K562 (cell line): ENCODE measurements around the gene ETHE1. TPM values are rescaled to one million over a fixed set of nuclear protein-coding genes. Genes with fewer than 3 reads are reported as not detected.

Source experiments
- ATAC-seq: fragments of 200-7000 bp; cut with Tn5 transposase; 3 replicates; pipeline ENCODE4 v1.9.1; 2020; ENCODE audit warnings: moderate library complexity
- BruUV-seq: library from RNA; stranded (reverse); fragments of 400-500 nt; replicated peaks from 2 replicates; lab custom pipeline; 2021; lab: Mats Ljungman, UMichigan
- CTCF ChIA-PET: fragments of 300-600 bp; formaldehyde crosslinking; extraction: SDS; loops from one replicate; lab custom pipeline; 2021; ENCODE audit warnings: low intra/inter-chr PET ratio; lab: Yijun Ruan, JAX
- POLR2A ChIA-PET: fragments of 300-600, 350-650 bp; sonication (Branson Sonifier 250); formaldehyde crosslinking; extraction: SDS; loops from one replicate; lab custom pipeline; 2021; ENCODE audit warnings: antibody characterized with exemption, inconsistent platforms; lab: Yijun Ruan, JAX
- DNase-seq, 4 experiments: peaks; one replicate each; pipeline versions ENCODE4 v3.0.0 to v3.0.0-alpha.2; 2011 to 2018; ENCODE audit warnings: low spot score in 3 of 4, mixed read lengths in 3 of 4; ENCODE audit errors: extremely low read depth in 1 of 4
- FAIRE-seq: peaks from 2 replicates; lab custom pipeline; 2011; peaks lifted over from hg19 to GRCh38; lab: Jason Lieb, UNC
- H2AFZ ChIP-seq: 2 replicates; pipeline ENCODE4 v1.6.0; 2011; ENCODE audit warnings: low read depth, low read length, control low read depth, inconsistent platforms
- H3K27ac ChIP-seq: fragments of 200-600 bp; 3 replicates; pipeline ENCODE4 v1.8.0; 2011; ENCODE audit warnings: low read depth, mild to moderate bottlenecking, control low read depth, inconsistent platforms, low read length, moderate library complexity, mixed read lengths; ENCODE audit errors: extremely low read depth
- H3K27me3 ChIP-seq, 2 experiments: fragments of 300-600 bp in 1 of 2; 2 replicates in 1 of 2; 3 replicates in 1 of 2; pipeline versions ENCODE4 v1.6.0 to v1.8.0; 2011; ENCODE audit warnings: inconsistent platforms in 2 of 2, low read length in 2 of 2, mild to moderate bottlenecking in 1 of 2, mixed read lengths in 1 of 2, moderate library complexity in 1 of 2; ENCODE audit not compliant: control insufficient read depth in 2 of 2, insufficient read depth in 2 of 2
- H3K36me3 ChIP-seq: fragments of 300-600 bp; 3 replicates; pipeline ENCODE4 v1.8.0; 2011; ENCODE audit warnings: mild to moderate bottlenecking, low read length, inconsistent platforms; ENCODE audit not compliant: control insufficient read depth, insufficient read depth
- H3K4me1 ChIP-seq, 2 experiments: fragments of 200-600 bp in 1 of 2; replicated peaks in 1 of 2; 2 replicates in 1 of 2; 3 replicates in 1 of 2; pipeline versions ENCODE4 v1.5.1 to v1.8.0; 2011; ENCODE audit warnings: inconsistent platforms in 2 of 2, low read length in 2 of 2, mild to moderate bottlenecking in 1 of 2, mixed read lengths in 1 of 2, moderate library complexity in 1 of 2; ENCODE audit not compliant: control insufficient read depth in 2 of 2, insufficient read depth in 2 of 2
- H3K4me2 ChIP-seq: 2 replicates; pipeline ENCODE4 v1.6.1; 2011; ENCODE audit warnings: low read length, control low read depth, inconsistent platforms, mixed read lengths; ENCODE audit not compliant: insufficient read depth
- H3K4me3 ChIP-seq: fragments of 200-600 bp; sonication (generic), shearing (Covaris generic); 2 replicates; pipeline ENCODE4 v1.5.1; 2016; ENCODE audit warnings: control low read depth, inconsistent platforms
- H3K79me2 ChIP-seq: fragments of 200-600 bp; 3 replicates; pipeline ENCODE4 v1.8.0; 2011; ENCODE audit warnings: low read length, inconsistent platforms; ENCODE audit not compliant: control insufficient read depth, insufficient read depth
- H3K9ac ChIP-seq, 2 experiments: 2 replicates each; pipeline versions ENCODE4 v1.6.0 to v1.6.1; 2011; ENCODE audit warnings: low read depth in 2 of 2, low read length in 2 of 2, control low read depth in 1 of 2, inconsistent platforms in 1 of 2, mild to moderate bottlenecking in 1 of 2, mixed read lengths in 1 of 2; ENCODE audit not compliant: insufficient read depth in 1 of 2
- H3K9me1 ChIP-seq: one replicate; pipeline ENCODE4 v1.6.0; 2011; ENCODE audit warnings: inconsistent platforms, mild to moderate bottlenecking, low read length, moderate library complexity; ENCODE audit not compliant: control insufficient read depth, insufficient read depth
- H3K9me3 ChIP-seq: replicated peaks from 2 replicates; pipeline ENCODE4 v1.5.1; 2011; ENCODE audit warnings: low read depth, low read length, inconsistent platforms; ENCODE audit not compliant: control insufficient read depth, insufficient read depth
- H4K20me1 ChIP-seq: replicated peaks from 2 replicates; pipeline ENCODE4 v1.6.1; 2011; ENCODE audit warnings: low read length, inconsistent platforms, mixed read lengths; ENCODE audit not compliant: control insufficient read depth, insufficient read depth
- CREB1 ChIP-seq, 2 experiments: sonication (generic) in 1 of 2; formaldehyde crosslinking in 1 of 2; IDR thresholded peaks; 2 replicates each; pipeline versions ENCODE4 v1.6.1 to v1.8.0; 2012 to 2022; ENCODE audit warnings: inconsistent platforms in 1 of 2, mild to moderate bottlenecking in 1 of 2, missing genetic modification reagents in 1 of 2, moderate library complexity in 1 of 2
- HDAC8 ChIP-seq: fragments of 450-650 bp; IDR thresholded peaks from 2 replicates; pipeline ENCODE4 v1.6.1; 2016; ENCODE audit warnings: mild to moderate bottlenecking, missing genetic modification characterization, moderate library complexity, missing compliant biosample characterization
- NEUROD1 ChIP-seq: fragments of 150-350 bp; IDR thresholded peaks from 2 replicates; pipeline ENCODE4 v1.6.1; 2014; ENCODE audit warnings: borderline replicate concordance, low read length, low read depth; ENCODE audit not compliant: partially characterized antibody
- RBM34 ChIP-seq: fragments of 200-400 bp; formaldehyde crosslinking; IDR thresholded peaks from 2 replicates; pipeline ENCODE4 v1.6.1; 2018; ENCODE audit warnings: low read length, borderline replicate concordance; ENCODE audit not compliant: insufficient read depth
- SMARCE1 ChIP-seq: fragments of 450-650 bp; IDR thresholded peaks from 2 replicates; pipeline ENCODE4 v1.7.1; 2016; ENCODE audit warnings: mild to moderate bottlenecking
- ZKSCAN8 ChIP-seq: fragments of 200-800 bp; sonication (Bioruptor generic); IDR thresholded peaks from 2 replicates; pipeline ENCODE4 v1.6.1; 2016; ENCODE audit warnings: missing genetic modification characterization, missing compliant biosample characterization
- ZNF3 ChIP-seq: fragments of 250-450 bp; sonication (Bioruptor Pico); IDR thresholded peaks from 2 replicates; pipeline ENCODE4 v1.5.0; 2021; ENCODE audit warnings: mild to moderate bottlenecking, moderate library complexity
- ZNF583 ChIP-seq: fragments of 250-450 bp; sonication (Bioruptor Pico); IDR thresholded peaks from 2 replicates; pipeline ENCODE4 v1.4.0; 2020
- ZNF75A ChIP-seq: fragments of 450-650 bp; formaldehyde crosslinking; IDR thresholded peaks from 2 replicates; pipeline ENCODE4 v1.4.0; 2020; ENCODE audit warnings: mild to moderate bottlenecking
- ZNF780A ChIP-seq: fragments of 250-450 bp; sonication (Bioruptor Pico); IDR thresholded peaks from 2 replicates; pipeline ENCODE4 v1.5.0; 2021; ENCODE audit warnings: mild to moderate bottlenecking
- WGBS: fragments of 100-300 bp; shearing (Covaris generic); methylation state at CpG from one replicate; pipeline ENCODE4 v1.1.6; 2016; ENCODE audit warnings: low coverage, mixed read lengths; ENCODE audit not compliant: insufficient coverage; ENCODE audit errors: missing lambda C conversion rate; 5-methylcytosine and 5-hydroxymethylcytosine counted together
- in situ Hi-C: fragments of 300-500 bp; cut with MboI; formaldehyde crosslinking; loops from 4 replicates; pipeline ENCODE4 v1.15.0; 2018; ENCODE audit warnings: inconsistent platforms, mixed read lengths
- intact Hi-C: fragments of 100-400 bp; cut with micrococcal nuclease; formaldehyde crosslinking; loops from 2 replicates; pipeline ENCODE4 v1.14.2; 2022
- polyA plus RNA-seq, 8 experiments: library from polyadenylated mRNA; depleted of rRNA in 4 of 8; stranded (reverse) in 5 of 8; unstranded in 3 of 8; fragments of >200 nt; fragmentation: Nextera tagmentation in 2 of 8; fragmentation: Illumina TruSeq in 1 of 8; extraction: Ambion mirVana in 2 of 8; extraction: Trizol in 1 of 8; gene quantifications; 2 replicates each; pipeline versions ENCODE4 v1.2.1 to v1.2.3, GENCODE V29; 2011 to 2014; ENCODE audit warnings: inconsistent platforms in 1 of 8, missing spikeins in 1 of 8
- total RNA-seq, 7 experiments: library from RNA; depleted of rRNA in 6 of 7; stranded (reverse); fragments of >200 nt in 6 of 7; fragmentation: Illumina TruSeq in 2 of 7; extraction: Trizol in 2 of 7; gene quantifications; 2 replicates each; pipeline versions ENCODE4 v1.2.1 to v1.2.3, GENCODE V29; 2011 to 2021; ENCODE audit warnings: low replicate concordance in 1 of 7
- TF ChIP-seq, protein P1 (sequence below): fragments of 250-450 bp; sonication (Bioruptor Pico); IDR thresholded peaks from 2 replicates; pipeline ENCODE4 v1.8.0; 2021; ENCODE audit warnings: mild to moderate bottlenecking, moderate library complexity
- TF ChIP-seq, protein P2 (sequence below), 2 experiments: fragments of 450-650 bp; conservative IDR thresholded peaks; 2 replicates each; pipeline ENCODE4 v1.6.1; 2017; ENCODE audit warnings: mild to moderate bottlenecking in 2 of 2, moderate library complexity in 2 of 2
- TF ChIP-seq, protein P3 (sequence below): fragments of 450-650 bp; IDR thresholded peaks from 2 replicates; pipeline ENCODE4 v1.6.1; 2018; ENCODE audit not compliant: partially characterized antibody

ETHE1 gene
- total and polyA plus RNA-seq, 9 of the 15 experiments (the other 6 are each of a cell fraction or from before 2014, with no cell fraction given) = 2.9 to 21.0 (median 10.2) TPM

DNA sequence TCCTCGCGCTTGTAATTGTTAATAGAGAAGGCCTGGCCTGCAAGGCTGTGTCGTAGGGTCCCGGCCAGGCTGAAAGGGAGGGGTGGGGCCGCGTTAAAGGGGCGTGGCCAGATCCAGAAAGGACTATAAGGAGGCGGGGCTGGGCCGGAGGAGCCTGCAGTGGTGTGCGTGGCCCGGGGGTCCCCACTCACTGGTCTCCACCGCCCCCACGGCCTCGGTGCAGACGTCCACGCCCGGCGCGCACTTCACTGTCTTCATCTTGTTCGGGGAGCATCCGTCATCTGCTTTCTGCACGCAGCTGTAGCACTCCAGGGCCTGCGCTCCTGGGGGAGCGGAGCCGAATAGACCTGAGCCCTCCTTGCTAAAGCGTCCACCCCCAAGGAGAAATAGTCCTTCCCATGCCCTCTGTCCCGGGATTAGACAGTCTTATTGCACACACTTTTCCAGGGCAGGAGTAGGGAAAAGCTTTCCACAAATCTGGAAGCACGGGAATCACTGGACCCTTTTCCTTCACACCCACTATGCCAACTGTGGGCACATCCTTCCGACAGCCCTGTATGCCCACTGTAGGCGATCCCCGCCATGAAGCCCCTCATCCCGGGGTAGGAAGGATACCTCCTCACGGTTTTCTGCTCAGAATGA lies 62.7 kb downstream of the ETHE1 start:
- Histone ChIP-seq H3K27ac (no peak overlapping the region), H3K4me2 (peak overlapping the region; percentile 94), H2AFZ (peak overlapping the region; percentile 98), H3K9me1 (no peaks in the 10 kb centered on the region), H3K4me1 (peaks cover 19 to 27% of the 10 kb centered on the region in 2 experiments), H4K20me1 (no peaks in the 10 kb centered on the region), H3K79me2 (no peaks in the 10 kb centered on the region), H3K4me3 (peak overlapping the region; percentile 67), H3K27me3 (peaks cover 17 to 18% of the 10 kb centered on the region in 2 experiments; a peak in 4 of 5 replicates), H3K36me3 (no peaks in the 10 kb centered on the region), H3K9me3 (no peaks in the 10 kb centered on the region), H3K9ac (peak overlapping the region in 1 of 2 experiments; percentile 92; a peak in 3 of 4 replicates)
- FAIRE-seq (peak; percentile 26), ATAC-seq (peak; percentile 79), DNase-seq (peak; percentile 73 to 86 (median 82))
- CTCF ChIA-PET = no interaction called here
- intact Hi-C loops = loop anchor here (5.0 kb wide), 1 partner anchor 38 kb away; the partner anchor contains the start of gene PHLDB3
- BruUV-seq = no TSS peak
- in situ Hi-C loops = no loop called here
- POLR2A ChIA-PET = interaction anchor here (1.2 to 2.1 kb wide), 4 partner anchors 9 to 41 kb away, joined by 5 to 20 read pairs (median 6); no protein-coding TSS in a partner anchor
- 8% methylated on average over 33 of the region's 33 CpGs for WGBS
- TF ChIP-seq, protein P1, sequence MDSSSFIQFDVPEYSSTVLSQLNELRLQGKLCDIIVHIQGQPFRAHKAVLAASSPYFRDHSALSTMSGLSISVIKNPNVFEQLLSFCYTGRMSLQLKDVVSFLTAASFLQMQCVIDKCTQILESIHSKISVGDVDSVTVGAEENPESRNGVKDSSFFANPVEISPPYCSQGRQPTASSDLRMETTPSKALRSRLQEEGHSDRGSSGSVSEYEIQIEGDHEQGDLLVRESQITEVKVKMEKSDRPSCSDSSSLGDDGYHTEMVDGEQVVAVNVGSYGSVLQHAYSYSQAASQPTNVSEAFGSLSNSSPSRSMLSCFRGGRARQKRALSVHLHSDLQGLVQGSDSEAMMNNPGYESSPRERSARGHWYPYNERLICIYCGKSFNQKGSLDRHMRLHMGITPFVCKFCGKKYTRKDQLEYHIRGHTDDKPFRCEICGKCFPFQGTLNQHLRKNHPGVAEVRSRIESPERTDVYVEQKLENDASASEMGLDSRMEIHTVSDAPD (CRISPR knock-in tag) = no peak
- peak; percentile 86 for TF ChIP-seq ZNF75A
- TF ChIP-seq, protein P2, sequence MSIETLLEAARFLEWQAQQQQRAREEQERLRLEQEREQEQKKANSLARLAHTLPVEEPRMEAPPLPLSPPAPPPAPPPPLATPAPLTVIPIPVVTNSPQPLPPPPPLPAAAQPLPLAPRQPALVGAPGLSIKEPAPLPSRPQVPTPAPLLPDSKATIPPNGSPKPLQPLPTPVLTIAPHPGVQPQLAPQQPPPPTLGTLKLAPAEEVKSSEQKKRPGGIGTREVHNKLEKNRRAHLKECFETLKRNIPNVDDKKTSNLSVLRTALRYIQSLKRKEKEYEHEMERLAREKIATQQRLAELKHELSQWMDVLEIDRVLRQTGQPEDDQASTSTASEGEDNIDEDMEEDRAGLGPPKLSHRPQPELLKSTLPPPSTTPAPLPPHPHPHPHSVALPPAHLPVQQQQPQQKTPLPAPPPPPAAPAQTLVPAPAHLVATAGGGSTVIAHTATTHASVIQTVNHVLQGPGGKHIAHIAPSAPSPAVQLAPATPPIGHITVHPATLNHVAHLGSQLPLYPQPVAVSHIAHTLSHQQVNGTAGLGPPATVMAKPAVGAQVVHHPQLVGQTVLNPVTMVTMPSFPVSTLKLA (conservative IDR thresholded peaks at IDR 0.05) = no peak
- no peak for TF ChIP-seq ZNF780A (CRISPR knock-in tag)
- no peak for TF ChIP-seq ZNF3 (CRISPR knock-in tag)
- TF ChIP-seq, protein P3, sequence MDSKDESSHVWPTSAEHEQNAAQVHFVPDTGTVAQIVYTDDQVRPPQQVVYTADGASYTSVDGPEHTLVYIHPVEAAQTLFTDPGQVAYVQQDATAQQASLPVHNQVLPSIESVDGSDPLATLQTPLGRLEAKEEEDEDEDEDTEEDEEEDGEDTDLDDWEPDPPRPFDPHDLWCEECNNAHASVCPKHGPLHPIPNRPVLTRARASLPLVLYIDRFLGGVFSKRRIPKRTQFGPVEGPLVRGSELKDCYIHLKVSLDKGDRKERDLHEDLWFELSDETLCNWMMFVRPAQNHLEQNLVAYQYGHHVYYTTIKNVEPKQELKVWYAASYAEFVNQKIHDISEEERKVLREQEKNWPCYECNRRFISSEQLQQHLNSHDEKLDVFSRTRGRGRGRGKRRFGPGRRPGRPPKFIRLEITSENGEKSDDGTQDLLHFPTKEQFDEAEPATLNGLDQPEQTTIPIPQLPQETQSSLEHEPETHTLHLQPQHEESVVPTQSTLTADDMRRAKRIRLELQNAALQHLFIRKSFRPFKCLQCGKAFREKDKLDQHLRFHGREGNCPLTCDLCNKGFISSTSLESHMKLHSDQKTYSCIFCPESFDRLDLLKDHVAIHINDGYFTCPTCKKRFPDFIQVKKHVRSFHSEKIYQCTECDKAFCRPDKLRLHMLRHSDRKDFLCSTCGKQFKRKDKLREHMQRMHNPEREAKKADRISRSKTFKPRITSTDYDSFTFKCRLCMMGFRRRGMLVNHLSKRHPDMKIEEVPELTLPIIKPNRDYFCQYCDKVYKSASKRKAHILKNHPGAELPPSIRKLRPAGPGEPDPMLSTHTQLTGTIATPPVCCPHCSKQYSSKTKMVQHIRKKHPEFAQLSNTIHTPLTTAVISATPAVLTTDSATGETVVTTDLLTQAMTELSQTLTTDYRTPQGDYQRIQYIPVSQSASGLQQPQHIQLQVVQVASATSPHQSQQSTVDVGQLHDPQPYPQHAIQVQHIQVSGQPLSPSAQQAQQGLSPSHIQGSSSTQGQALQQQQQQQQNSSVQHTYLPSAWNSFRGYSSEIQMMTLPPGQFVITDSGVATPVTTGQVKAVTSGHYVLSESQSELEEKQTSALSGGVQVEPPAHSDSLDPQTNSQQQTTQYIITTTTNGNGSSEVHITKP = peak; percentile 74
- TF ChIP-seq SMARCE1 = no peak
- TF ChIP-seq CREB1 (IDR thresholded peaks at IDR 0.05) = no peak
- no peak for TF ChIP-seq CREB1 (CRISPR knock-in tag; IDR thresholded peaks at IDR 0.05)
- no peak for TF ChIP-seq ZKSCAN8
- TF ChIP-seq HDAC8 (tag) = no peak
- TF ChIP-seq NEUROD1 = no peak
- TF ChIP-seq RBM34 = no peak
- TF ChIP-seq ZNF583 = no peak
